K562 (cell line): ENCODE results near the gene FSHR. TPM values are rescaled to one million over a fixed set of nuclear protein-coding genes. Genes with fewer than 3 reads are reported as not detected.

ENCODE experiments used
- ATAC-seq: fragments of 200-7000 bp; cut with Tn5 transposase; 3 replicates; pipeline ENCODE4 v1.9.1; 2020; ENCODE audit warnings: moderate library complexity
- BruUV-seq: library from RNA; stranded (reverse); fragments of 400-500 nt; replicated peaks from 2 replicates; lab custom pipeline; 2021; lab: Mats Ljungman, UMichigan
- CTCF ChIA-PET: fragments of 300-600 bp; formaldehyde crosslinking; extraction: SDS; loops from one replicate; lab custom pipeline; 2021; ENCODE audit warnings: low intra/inter-chr PET ratio; lab: Yijun Ruan, JAX
- POLR2A ChIA-PET: fragments of 300-600, 350-650 bp; sonication (Branson Sonifier 250); formaldehyde crosslinking; extraction: SDS; loops from one replicate; lab custom pipeline; 2021; ENCODE audit warnings: antibody characterized with exemption, inconsistent platforms; lab: Yijun Ruan, JAX
- DNase-seq, 4 experiments: peaks; one replicate each; pipeline versions ENCODE4 v3.0.0 to v3.0.0-alpha.2; 2011 to 2018; ENCODE audit warnings: low spot score in 3 of 4, mixed read lengths in 3 of 4; ENCODE audit errors: extremely low read depth in 1 of 4
- FAIRE-seq: peaks from 2 replicates; lab custom pipeline; 2011; peaks lifted over from hg19 to GRCh38; lab: Jason Lieb, UNC
- H2AFZ ChIP-seq: 2 replicates; pipeline ENCODE4 v1.6.0; 2011; ENCODE audit warnings: low read depth, low read length, control low read depth, inconsistent platforms
- H3K27ac ChIP-seq: fragments of 200-600 bp; 3 replicates; pipeline ENCODE4 v1.8.0; 2011; ENCODE audit warnings: low read depth, mild to moderate bottlenecking, control low read depth, inconsistent platforms, low read length, moderate library complexity, mixed read lengths; ENCODE audit errors: extremely low read depth
- H3K27me3 ChIP-seq, 2 experiments: fragments of 300-600 bp in 1 of 2; 2 replicates in 1 of 2; 3 replicates in 1 of 2; pipeline versions ENCODE4 v1.6.0 to v1.8.0; 2011; ENCODE audit warnings: inconsistent platforms in 2 of 2, low read length in 2 of 2, mild to moderate bottlenecking in 1 of 2, mixed read lengths in 1 of 2, moderate library complexity in 1 of 2; ENCODE audit not compliant: control insufficient read depth in 2 of 2, insufficient read depth in 2 of 2
- H3K36me3 ChIP-seq: fragments of 300-600 bp; 3 replicates; pipeline ENCODE4 v1.8.0; 2011; ENCODE audit warnings: mild to moderate bottlenecking, low read length, inconsistent platforms; ENCODE audit not compliant: control insufficient read depth, insufficient read depth
- H3K4me1 ChIP-seq, 2 experiments: fragments of 200-600 bp in 1 of 2; replicated peaks in 1 of 2; 2 replicates in 1 of 2; 3 replicates in 1 of 2; pipeline versions ENCODE4 v1.5.1 to v1.8.0; 2011; ENCODE audit warnings: inconsistent platforms in 2 of 2, low read length in 2 of 2, mild to moderate bottlenecking in 1 of 2, mixed read lengths in 1 of 2, moderate library complexity in 1 of 2; ENCODE audit not compliant: control insufficient read depth in 2 of 2, insufficient read depth in 2 of 2
- H3K4me2 ChIP-seq: 2 replicates; pipeline ENCODE4 v1.6.1; 2011; ENCODE audit warnings: low read length, control low read depth, inconsistent platforms, mixed read lengths; ENCODE audit not compliant: insufficient read depth
- H3K4me3 ChIP-seq: fragments of 200-600 bp; sonication (generic), shearing (Covaris generic); 2 replicates; pipeline ENCODE4 v1.5.1; 2016; ENCODE audit warnings: control low read depth, inconsistent platforms
- H3K79me2 ChIP-seq: fragments of 200-600 bp; 3 replicates; pipeline ENCODE4 v1.8.0; 2011; ENCODE audit warnings: low read length, inconsistent platforms; ENCODE audit not compliant: control insufficient read depth, insufficient read depth
- H3K9ac ChIP-seq, 2 experiments: 2 replicates each; pipeline versions ENCODE4 v1.6.0 to v1.6.1; 2011; ENCODE audit warnings: low read depth in 2 of 2, low read length in 2 of 2, control low read depth in 1 of 2, inconsistent platforms in 1 of 2, mild to moderate bottlenecking in 1 of 2, mixed read lengths in 1 of 2; ENCODE audit not compliant: insufficient read depth in 1 of 2
- H3K9me1 ChIP-seq: one replicate; pipeline ENCODE4 v1.6.0; 2011; ENCODE audit warnings: inconsistent platforms, mild to moderate bottlenecking, low read length, moderate library complexity; ENCODE audit not compliant: control insufficient read depth, insufficient read depth
- H3K9me3 ChIP-seq: replicated peaks from 2 replicates; pipeline ENCODE4 v1.5.1; 2011; ENCODE audit warnings: low read depth, low read length, inconsistent platforms; ENCODE audit not compliant: control insufficient read depth, insufficient read depth
- H4K20me1 ChIP-seq: replicated peaks from 2 replicates; pipeline ENCODE4 v1.6.1; 2011; ENCODE audit warnings: low read length, inconsistent platforms, mixed read lengths; ENCODE audit not compliant: control insufficient read depth, insufficient read depth
- DACH1 ChIP-seq: fragments of 450-650 bp; IDR thresholded peaks from 2 replicates; pipeline ENCODE4 v1.6.1; 2018; ENCODE audit not compliant: partially characterized antibody
- GTF2B ChIP-seq: IDR thresholded peaks from 2 replicates; pipeline ENCODE4 v1.6.1; 2011; ENCODE audit not compliant: insufficient read length; ENCODE audit errors: extremely low read depth
- KLF10 ChIP-seq: fragments of 250-450 bp; sonication (Bioruptor Pico); IDR thresholded peaks from 2 replicates; pipeline ENCODE4 v1.6.1; 2021; ENCODE audit warnings: matching md5 sums
- MAFF ChIP-seq: IDR thresholded peaks from 2 replicates; pipeline ENCODE4 v1.6.1; 2012; ENCODE audit warnings: low read length, improper control_type of control experiment
- ZBTB5 ChIP-seq: fragments of 450-650 bp; IDR thresholded peaks from 2 replicates; pipeline ENCODE4 v1.6.1; 2017; ENCODE audit warnings: antibody characterized with exemption
- ZNF239 ChIP-seq: fragments of 250-450 bp; sonication (Bioruptor Pico); IDR thresholded peaks from 2 replicates; pipeline ENCODE4 v1.4.0; 2020; ENCODE audit warnings: mild to moderate bottlenecking
- ZNF311 ChIP-seq: fragments of 250-450 bp; sonication (Bioruptor Pico); IDR thresholded peaks from 2 replicates; pipeline ENCODE4 v1.4.0; 2020; ENCODE audit warnings: mild to moderate bottlenecking, moderate library complexity
- ZNF449 ChIP-seq: fragments of 250-450 bp; sonication (Bioruptor Pico); IDR thresholded peaks from 2 replicates; pipeline ENCODE4 v1.8.0; 2022; ENCODE audit warnings: moderate library complexity, mild to moderate bottlenecking, inconsistent platforms
- ZNF740 ChIP-seq, 3 experiments: fragments of 200-800 bp in 1 of 3; sonication (Bioruptor generic) in 1 of 3; sonication (generic) in 1 of 3; formaldehyde crosslinking in 1 of 3; IDR thresholded peaks; 2 replicates each; pipeline versions ENCODE4 v1.6.1 to v1.8.0; 2016 to 2022; ENCODE audit warnings: mild to moderate bottlenecking in 2 of 3, missing compliant biosample characterization in 2 of 3, missing genetic modification characterization in 2 of 3, missing genetic modification reagents in 1 of 3
- ZNF76 ChIP-seq: fragments of 250-450 bp; sonication (Bioruptor Pico); IDR thresholded peaks from 2 replicates; pipeline ENCODE4 v1.4.0; 2020; ENCODE audit warnings: mild to moderate bottlenecking, moderate library complexity, borderline replicate concordance
- WGBS: fragments of 100-300 bp; shearing (Covaris generic); methylation state at CpG from one replicate; pipeline ENCODE4 v1.1.6; 2016; ENCODE audit warnings: low coverage, mixed read lengths; ENCODE audit not compliant: insufficient coverage; ENCODE audit errors: missing lambda C conversion rate; 5-methylcytosine and 5-hydroxymethylcytosine counted together
- in situ Hi-C: fragments of 300-500 bp; cut with MboI; formaldehyde crosslinking; loops from 4 replicates; pipeline ENCODE4 v1.15.0; 2018; ENCODE audit warnings: inconsistent platforms, mixed read lengths
- intact Hi-C: fragments of 100-400 bp; cut with micrococcal nuclease; formaldehyde crosslinking; loops from 2 replicates; pipeline ENCODE4 v1.14.2; 2022
- polyA plus RNA-seq, 8 experiments: library from polyadenylated mRNA; depleted of rRNA in 4 of 8; stranded (reverse) in 5 of 8; unstranded in 3 of 8; fragments of >200 nt; fragmentation: Nextera tagmentation in 2 of 8; fragmentation: Illumina TruSeq in 1 of 8; extraction: Ambion mirVana in 2 of 8; extraction: Trizol in 1 of 8; gene quantifications; 2 replicates each; pipeline versions ENCODE4 v1.2.1 to v1.2.3, GENCODE V29; 2011 to 2014; ENCODE audit warnings: inconsistent platforms in 1 of 8, missing spikeins in 1 of 8
- total RNA-seq, 7 experiments: library from RNA; depleted of rRNA in 6 of 7; stranded (reverse); fragments of >200 nt in 6 of 7; fragmentation: Illumina TruSeq in 2 of 7; extraction: Trizol in 2 of 7; gene quantifications; 2 replicates each; pipeline versions ENCODE4 v1.2.1 to v1.2.3, GENCODE V29; 2011 to 2021; ENCODE audit warnings: low replicate concordance in 1 of 7

FSHR gene
- total and polyA plus RNA-seq, 9 of the 15 experiments (the other 6 are each of a cell fraction or from before 2014, with no cell fraction given): not detected

- ATAC-seq: no peak
- Histone ChIP-seq H4K20me1 (no peaks in the 10 kb centered on the region), H3K36me3 (no peaks in the 10 kb centered on the region), H2AFZ (no peak overlapping the region), H3K4me2 (no peak overlapping the region), H3K79me2 (no peaks in the 10 kb centered on the region), H3K9me3 (no peaks in the 10 kb centered on the region), H3K9me1 (no peaks in the 10 kb centered on the region), H3K4me3 (no peak overlapping the region), H3K27ac (no peak overlapping the region), H3K9ac (no peak overlapping the region), H3K27me3 (no peaks in the 10 kb centered on the region), H3K4me1 (no peaks in the 10 kb centered on the region)
- BruUV-seq: no TSS peak
- in situ Hi-C loops (no loop called here), intact Hi-C loops (no loop called here)
- 0% methylated on average over 1 of the region's 1 CpG for WGBS
- FAIRE-seq: no peak
- no peak for TF ChIP-seq ZNF76
- TF ChIP-seq KLF10 (CRISPR knock-in tag): no peak
- TF ChIP-seq ZNF311 (CRISPR knock-in tag): no peak
- no peak for TF ChIP-seq ZNF239 (CRISPR knock-in tag)
- TF ChIP-seq ZNF740 (CRISPR knock-in tag; IDR thresholded peaks at IDR 0.05): no peak
- no peak for TF ChIP-seq ZNF740 (tag; IDR thresholded peaks at IDR 0.05)
- TF ChIP-seq GTF2B: no peak
- TF ChIP-seq DACH1: no peak
- no peak for TF ChIP-seq ZNF449
- no peak for TF ChIP-seq MAFF
- no peak for TF ChIP-seq ZBTB5
- CTCF ChIA-PET: no interaction called here
- POLR2A ChIA-PET: no interaction called here
- DNase-seq: no peak
Observed at GRCh38 chr2:49045083-49045482, 109.2 kb downstream of the FSHR start.
